ENCODE measurements around the gene CCDC120.

DNA sequence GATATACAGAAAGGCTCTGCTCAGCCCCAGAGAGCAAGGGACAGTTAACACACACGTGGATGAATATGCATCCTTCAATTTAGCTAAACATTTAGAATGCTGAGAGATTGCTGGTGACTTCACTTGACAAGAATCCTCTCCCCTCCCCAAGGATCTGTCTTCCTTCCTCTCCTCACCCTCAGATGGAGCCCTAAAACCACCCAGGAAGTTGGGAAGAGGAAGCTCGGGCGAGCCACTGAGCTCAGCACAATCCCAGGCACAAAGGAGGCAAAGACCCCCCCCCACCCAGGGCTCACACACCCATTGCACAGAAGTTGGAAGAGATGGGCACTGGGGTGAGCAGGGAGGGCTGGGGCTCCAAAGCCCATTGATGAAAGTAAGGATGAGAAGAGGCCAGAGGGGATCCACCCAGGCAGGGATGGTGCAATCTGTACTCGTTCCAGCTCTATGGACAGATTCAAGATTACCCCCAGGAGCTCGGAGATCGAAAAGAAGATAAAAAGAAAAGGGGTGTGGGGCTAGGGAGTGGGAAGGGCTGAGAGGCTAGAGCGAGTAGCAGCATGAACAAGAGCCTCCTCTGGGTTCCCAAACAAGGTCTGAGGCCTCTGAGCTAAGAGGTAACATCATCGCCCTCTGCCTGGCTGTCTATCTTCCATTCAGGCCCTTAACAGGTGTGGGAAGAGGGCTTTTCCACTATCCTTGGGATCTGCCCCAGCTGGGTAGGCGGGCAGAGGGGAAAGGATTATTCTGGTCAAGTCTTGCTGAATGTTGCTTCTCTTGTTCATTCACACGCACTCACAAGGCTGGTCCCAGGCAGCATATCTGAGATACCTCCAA lies 16.8 kb upstream of the CCDC120 start:
- no peak for TF ChIP-seq POLR2A (IDR thresholded peaks at IDR 0.05)
- TF ChIP-seq, protein P1, sequence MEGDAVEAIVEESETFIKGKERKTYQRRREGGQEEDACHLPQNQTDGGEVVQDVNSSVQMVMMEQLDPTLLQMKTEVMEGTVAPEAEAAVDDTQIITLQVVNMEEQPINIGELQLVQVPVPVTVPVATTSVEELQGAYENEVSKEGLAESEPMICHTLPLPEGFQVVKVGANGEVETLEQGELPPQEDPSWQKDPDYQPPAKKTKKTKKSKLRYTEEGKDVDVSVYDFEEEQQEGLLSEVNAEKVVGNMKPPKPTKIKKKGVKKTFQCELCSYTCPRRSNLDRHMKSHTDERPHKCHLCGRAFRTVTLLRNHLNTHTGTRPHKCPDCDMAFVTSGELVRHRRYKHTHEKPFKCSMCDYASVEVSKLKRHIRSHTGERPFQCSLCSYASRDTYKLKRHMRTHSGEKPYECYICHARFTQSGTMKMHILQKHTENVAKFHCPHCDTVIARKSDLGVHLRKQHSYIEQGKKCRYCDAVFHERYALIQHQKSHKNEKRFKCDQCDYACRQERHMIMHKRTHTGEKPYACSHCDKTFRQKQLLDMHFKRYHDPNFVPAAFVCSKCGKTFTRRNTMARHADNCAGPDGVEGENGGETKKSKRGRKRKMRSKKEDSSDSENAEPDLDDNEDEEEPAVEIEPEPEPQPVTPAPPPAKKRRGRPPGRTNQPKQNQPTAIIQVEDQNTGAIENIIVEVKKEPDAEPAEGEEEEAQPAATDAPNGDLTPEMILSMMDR (IDR thresholded peaks at IDR 0.05) = no peak
